KOPT-K1 (cell line): Measurements from ENCODE around the gene TPST2.
"Not testable (repeated sequence)": the region's sequence is repeated elsewhere in the genome, so short reads cannot be mapped to it uniquely, and the experiment has no call there.

Experiments used
- H3K27ac ChIP-seq: fragments of 200-600 bp; sonication (generic); 2 replicates; pipeline ENCODE4 v1.5.1; 2016; ENCODE audit warnings: antibody characterized with exemption, mild to moderate bottlenecking, low read depth, low read length; ENCODE audit not compliant: poor library complexity, severe bottlenecking
- H3K36me3 ChIP-seq: fragments of 200-600 bp; sonication (generic); 2 replicates; pipeline ENCODE4 v1.5.1; 2017; ENCODE audit warnings: antibody characterized with exemption, mild to moderate bottlenecking, low read length, moderate library complexity; ENCODE audit not compliant: insufficient read depth
- H3K9me3 ChIP-seq: fragments of 200-600 bp; sonication (generic); 2 replicates; pipeline ENCODE4 v1.5.1; 2017; ENCODE audit warnings: antibody characterized with exemption, low read length, mild to moderate bottlenecking; ENCODE audit not compliant: insufficient read depth, poor library complexity, severe bottlenecking

Gene TPST2

DNA sequence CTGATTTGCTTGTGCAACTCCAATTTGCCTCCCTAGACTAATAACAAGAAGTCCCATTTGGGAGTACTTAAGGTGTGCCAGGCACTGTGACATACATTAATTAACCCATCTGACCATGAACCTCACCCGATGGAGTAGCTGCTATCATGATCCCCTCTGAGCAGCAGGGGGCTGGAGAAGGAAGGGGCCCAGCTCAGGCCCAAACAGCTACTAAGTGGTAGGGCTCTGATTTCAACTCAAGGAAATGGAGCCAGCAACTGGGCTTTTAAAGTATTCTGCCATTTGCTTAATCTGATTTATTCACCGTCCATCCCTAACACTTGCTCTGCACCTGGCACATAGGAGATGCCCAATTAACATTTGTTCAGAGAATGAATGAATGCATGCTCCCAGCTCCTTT lies 26.7 kb upstream of the TPST2 start:
- no peak overlapping the region for H3K27ac ChIP-seq
- H3K36me3 ChIP-seq: no peaks in the 10 kb centered on the region
- H3K9me3 ChIP-seq: no peaks in the 10 kb centered on the region

DNA sequence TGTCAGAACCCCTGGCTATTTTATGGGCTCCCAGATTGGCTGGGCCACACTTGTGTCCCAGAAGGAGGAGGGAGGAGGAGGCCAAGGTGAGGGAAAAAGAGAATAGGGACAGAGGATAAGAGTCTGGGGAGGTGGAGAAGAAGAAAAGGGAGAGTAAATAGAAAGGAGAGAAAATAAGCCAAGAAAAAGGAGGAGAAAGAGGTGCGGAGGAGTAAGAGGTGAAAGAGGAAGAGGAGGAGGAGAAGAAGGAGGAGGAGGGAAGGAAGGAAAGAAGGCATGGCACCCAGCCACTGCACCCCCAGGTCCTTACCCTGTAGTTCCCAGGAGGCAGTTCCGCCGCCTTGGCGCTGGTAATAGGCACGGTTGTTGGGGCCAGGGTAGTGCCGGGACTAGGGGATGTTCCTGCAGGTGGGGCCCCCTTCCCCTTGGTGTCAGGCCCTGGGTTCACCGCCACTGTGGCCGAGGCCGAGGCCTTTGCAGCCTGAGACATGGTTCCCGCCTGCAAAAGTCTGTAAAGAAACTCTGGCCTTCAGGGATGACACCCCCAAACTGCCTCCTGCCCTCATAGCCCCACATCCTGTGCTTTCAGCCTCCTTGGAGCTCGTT lies 26.0 kb upstream of the TPST2 start:
- H3K27ac ChIP-seq: no peak overlapping the region
- no peaks in the 10 kb centered on the region for H3K9me3 ChIP-seq
- H3K36me3 ChIP-seq: no peaks in the 10 kb centered on the region

DNA sequence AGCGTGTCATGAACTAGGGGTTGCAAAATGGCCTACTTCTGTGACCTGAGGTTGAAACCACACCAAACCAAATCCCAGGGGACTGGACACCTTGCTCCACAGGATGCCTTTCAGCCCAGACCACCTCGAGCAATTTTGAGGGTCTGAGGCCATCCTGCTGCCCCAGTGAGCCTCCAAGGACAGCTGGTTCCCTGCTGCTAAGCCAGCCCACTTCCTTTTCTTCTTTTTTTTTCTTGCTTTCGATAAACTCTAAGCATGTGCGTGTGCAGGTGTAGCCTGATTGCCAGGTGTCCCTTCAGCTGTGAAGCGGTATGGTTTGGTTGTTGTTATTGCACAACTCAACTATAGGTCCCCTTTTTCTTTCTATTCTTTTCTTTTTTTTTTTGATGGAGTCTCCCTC lies 25.2 kb upstream of the TPST2 start:
- H3K9me3 ChIP-seq: no peaks in the 10 kb centered on the region
- H3K36me3 ChIP-seq: no peaks in the 10 kb centered on the region
- no peak overlapping the region for H3K27ac ChIP-seq

DNA sequence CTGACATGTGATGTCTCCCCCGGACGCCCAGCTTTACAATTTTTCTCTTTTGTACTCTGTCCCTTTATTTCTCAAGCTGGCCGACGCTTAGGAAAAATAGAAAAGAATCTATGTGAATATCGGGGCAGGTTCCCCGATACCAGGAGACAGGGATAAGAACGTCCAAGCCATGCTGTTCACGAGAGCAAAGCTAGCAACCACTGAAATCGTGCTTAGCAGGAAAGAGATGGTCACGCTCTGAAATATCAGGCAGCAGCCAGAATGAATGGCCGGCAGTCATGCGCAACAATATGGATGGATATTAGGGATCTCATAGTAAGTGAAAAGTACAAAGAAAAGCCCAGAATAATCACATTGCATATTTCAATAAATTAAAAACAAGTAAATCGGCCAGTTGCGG lies 24.4 kb upstream of the TPST2 start:
- Histone ChIP-seq H3K9me3 (no peaks in the 10 kb centered on the region), H3K27ac (no peak overlapping the region), H3K36me3 (no peaks in the 10 kb centered on the region)

DNA sequence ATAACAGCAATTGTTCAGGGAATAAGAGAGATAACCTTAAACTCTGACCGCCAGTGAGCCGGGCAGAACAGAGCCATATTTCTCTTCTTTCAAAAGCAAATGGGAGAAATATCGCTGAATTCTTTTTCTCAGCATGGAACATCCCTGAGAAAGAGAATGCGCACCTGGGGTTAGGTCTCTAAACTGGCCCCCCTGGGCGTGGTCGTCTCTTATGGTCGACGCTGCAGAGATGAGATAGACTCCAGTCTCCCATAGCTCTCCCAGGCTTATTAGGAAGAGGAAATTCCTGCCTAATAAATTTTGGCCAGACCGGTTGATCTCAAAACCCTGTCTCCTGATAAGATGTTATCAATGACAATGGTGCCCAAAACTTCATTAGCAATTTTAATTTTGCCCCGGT lies 23.8 kb upstream of the TPST2 start:
- not testable (repeated sequence) for H3K27ac ChIP-seq, H3K36me3 ChIP-seq, H3K9me3 ChIP-seq

DNA sequence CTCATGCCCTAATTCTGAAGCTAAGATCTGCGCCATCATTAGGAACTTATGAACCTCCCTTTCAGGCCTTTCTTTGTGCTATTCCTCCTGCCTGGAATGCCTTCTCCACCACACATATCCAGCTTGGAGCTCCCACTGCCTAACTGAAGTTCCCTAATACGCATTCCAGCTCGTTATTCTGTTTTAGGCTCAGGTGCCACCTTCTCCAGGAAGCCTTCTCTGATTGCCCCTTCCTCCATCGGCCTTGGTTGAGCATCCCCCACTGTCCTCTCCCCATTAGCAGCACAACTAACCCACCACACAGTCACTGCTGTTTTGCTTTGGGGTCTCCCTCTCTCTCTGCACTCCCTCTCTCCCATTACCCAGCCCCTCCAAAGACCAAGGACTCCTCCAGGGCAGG lies 22.7 kb upstream of the TPST2 start:
- Histone ChIP-seq H3K9me3 (no peaks in the 10 kb centered on the region), H3K27ac (no peak overlapping the region), H3K36me3 (no peaks in the 10 kb centered on the region)

DNA sequence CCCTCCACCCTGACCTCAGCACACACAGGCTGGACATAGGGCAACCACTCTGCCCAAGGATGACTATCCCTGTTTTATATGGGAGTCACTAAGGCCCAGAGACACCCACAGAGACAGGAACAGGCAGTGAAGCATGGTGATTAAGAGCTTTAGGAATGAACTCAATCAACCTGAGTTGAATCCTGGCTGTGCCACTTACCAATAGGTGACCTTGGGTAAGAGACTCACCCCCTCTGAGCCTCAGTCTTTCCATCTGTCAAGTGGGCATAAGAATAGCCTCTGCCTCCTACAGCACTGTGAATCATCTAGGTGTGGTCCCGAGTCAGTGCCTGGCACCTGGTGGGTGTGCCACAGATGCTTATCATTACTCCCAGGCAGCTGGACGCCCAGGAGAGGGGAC lies 21.1 kb upstream of the TPST2 start:
- no peaks in the 10 kb centered on the region for H3K9me3 ChIP-seq
- H3K36me3 ChIP-seq: no peaks in the 10 kb centered on the region
- no peak overlapping the region for H3K27ac ChIP-seq

DNA sequence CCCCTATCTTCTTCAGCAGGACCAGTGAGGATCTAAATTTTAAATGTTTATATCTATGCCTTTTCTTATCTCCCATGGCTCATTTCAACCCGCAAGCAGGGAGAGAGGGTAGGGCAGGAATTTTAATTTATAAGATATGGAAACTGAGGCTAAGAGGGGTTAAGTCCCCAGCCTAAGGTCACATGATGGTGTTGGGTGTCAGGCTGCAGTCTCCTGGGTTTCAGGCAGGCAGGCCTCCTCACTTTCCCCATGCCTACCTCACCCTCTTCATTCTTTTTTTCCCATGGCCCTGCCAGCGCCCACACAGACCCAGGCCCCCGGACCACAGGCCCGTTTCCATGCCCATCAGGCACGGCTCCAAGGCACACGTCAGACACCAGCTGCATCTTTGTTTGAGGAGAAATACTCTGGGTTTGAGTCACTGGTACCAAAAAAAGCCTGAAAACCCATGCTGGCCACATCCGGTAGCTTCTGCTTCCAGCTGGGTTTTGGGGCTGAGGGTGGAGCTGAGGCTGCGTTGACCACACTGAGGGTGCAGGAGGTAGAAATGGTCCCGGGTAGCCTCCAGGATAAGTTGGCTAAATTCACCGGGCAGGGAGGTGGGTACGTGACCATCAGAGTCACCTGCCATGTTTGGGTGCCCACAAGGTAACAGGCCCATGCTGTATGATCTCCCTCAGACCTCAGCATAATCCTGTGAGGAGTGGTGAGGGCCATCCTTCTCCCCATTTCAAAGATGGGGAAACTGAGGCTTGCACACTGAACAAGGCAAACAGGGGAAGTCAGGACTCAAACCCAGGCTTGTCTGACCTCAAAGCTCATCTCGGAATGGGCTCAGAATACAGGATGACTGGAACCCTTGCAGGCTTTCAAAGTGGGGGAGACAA lies 20.4 kb upstream of the TPST2 start:
- H3K27ac ChIP-seq: no peak overlapping the region
- H3K36me3 ChIP-seq: no peaks in the 10 kb centered on the region
- no peaks in the 10 kb centered on the region for H3K9me3 ChIP-seq

DNA sequence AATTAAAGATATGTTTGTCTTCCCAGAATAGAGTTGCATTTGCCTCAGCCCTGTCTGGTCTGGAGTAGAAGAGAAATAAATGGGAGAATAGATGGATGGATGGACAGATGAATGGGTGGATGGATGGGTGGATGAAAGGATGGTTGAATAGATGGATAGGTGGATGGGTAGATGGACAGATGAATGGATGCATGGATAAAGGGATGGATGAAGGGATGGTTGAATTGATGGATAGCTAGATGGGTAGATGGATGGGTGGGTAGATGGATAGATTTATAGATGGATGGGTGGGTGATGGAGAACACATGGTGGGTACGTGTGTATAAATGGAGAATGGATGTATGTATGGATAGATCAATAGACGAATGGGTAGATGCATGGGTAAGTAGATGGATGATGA lies 19.4 kb upstream of the TPST2 start:
- H3K27ac ChIP-seq: no peak overlapping the region
- H3K9me3 ChIP-seq: no peaks in the 10 kb centered on the region
- H3K36me3 ChIP-seq: no peaks in the 10 kb centered on the region

DNA sequence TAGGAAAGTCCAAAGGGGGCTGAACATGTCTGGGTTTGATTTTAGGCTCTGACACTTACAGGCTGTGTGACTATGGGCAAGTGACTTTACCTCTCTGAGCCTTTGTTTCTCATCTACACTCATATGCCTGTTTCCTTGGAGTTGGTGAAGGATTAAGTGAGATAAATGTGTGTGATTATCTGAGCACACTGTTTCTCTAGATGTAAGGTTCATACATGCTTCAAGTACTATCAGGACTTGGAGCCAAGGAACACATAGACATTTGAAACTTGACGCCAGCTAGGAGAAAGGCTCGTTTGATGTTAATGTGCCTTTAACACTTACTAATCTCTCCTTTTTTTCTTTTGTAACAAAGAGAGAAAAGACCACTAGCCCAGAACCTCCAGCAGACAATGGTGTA lies 18.2 kb upstream of the TPST2 start:
- Histone ChIP-seq H3K27ac (no peak overlapping the region), H3K36me3 (no peaks in the 10 kb centered on the region)

DNA sequence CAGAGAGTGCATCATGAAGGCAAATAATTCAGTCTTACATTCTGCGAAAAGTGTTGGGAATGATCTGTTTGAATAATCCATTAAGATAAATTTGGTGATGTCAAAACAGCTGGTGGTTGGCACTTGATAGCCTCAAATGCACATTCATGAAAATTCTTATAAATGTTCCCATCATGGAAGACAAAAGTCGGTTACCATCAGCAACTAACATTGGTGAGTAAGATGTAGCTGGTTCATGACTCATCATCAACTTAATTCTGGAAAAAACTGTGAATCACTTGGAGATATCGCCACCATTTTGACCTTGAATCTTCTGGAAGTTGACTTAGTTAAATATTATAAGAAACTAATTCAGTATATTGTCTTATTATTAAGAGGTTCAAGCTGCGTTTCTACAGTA lies 16.7 kb upstream of the TPST2 start:
- H3K27ac ChIP-seq: no peak overlapping the region
- no peaks in the 10 kb centered on the region for H3K36me3 ChIP-seq
- no peaks in the 10 kb centered on the region for H3K9me3 ChIP-seq

More for the DNA sequence above, 18.2 kb upstream of the TPST2 start:
- H3K9me3 ChIP-seq: no peaks in the 10 kb centered on the region

DNA sequence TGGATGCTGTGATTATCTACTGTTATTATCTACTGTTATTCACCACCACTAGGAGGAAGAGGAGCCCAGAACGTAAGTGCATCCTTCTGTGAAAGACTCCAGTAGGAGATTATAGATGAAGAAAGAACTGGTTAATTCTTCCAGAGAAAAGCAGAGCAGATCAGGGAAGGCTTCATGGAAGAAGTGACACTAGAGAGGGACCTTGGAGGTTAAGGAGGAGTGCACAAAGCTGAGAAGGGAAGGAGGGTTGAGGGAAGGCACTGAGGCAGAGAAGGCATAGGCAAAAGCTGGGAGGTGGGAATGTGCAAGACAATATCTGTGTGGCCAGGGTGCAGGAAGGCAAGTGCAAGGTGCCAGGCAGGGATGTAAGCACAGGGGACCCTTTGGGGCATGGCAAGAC lies 14.4 kb upstream of the TPST2 start:
- no peak overlapping the region for H3K27ac ChIP-seq
- H3K36me3 ChIP-seq: no peaks in the 10 kb centered on the region
- H3K9me3 ChIP-seq: no peaks in the 10 kb centered on the region

DNA sequence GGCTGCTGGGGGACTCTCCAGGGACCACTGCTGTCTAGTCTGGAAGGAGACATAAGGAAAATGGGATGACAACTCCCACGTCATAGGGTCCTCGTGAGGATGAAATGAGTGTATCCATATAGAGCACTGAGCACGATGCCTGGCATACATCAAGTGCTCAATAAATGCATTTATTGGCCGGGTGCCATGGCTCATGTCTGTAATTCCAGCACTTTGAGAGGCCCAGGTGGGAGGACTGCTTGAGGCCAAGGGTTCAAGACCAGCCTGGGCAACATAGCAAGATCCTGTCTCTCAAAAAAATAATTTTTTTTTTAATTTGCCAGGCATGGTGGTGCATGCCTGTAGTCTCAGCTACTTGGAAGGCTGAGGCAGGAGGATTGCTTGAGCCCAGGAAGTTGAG lies 12.2 kb upstream of the TPST2 start:
- Histone ChIP-seq H3K36me3 (no peaks in the 10 kb centered on the region), H3K27ac (no peak overlapping the region), H3K9me3 (no peaks in the 10 kb centered on the region)

DNA sequence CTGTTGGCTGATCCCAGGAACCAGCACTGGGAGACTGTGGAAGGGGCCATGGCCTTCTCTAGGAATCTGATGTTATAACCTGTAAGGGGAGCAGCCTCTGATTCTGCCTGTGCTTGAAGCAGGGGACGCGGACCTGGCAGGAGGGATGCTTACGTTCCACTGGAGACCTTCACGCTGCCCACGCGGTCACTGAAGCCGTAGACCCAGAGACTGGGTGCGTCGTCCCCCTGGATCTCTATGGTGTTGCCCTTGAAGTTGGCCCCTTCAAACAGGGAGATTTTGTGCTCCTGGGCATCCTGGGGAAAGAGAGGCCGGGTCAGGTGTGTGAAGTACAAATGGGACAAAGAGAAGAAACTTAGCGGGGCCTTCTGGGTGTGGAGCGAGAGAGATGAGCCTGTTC lies 11.8 kb upstream of the TPST2 start:
- Histone ChIP-seq H3K36me3 (no peaks in the 10 kb centered on the region), H3K27ac (no peak overlapping the region), H3K9me3 (no peaks in the 10 kb centered on the region)

DNA sequence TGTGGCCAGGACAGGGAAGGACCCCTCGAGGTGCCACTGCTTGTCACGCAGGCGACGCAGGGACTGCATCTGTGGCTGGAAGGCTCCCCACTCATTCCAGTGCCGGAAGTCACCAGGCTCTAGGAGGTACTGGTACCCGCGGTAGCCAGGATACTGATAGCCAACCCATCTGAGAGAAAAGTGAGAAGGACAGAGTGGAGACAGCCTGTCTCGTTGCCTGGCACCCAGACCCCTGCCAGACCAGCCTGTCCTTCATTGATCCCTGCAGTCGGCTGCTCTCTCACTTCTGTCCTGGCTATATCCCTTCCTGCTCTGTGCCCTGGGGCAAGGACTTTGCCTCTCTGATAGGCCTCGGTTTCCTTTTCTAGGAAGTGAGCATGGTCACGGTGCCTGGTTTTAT lies 9.6 kb upstream of the TPST2 start:
- H3K27ac ChIP-seq: no peak overlapping the region
- no peaks in the 10 kb centered on the region for H3K36me3 ChIP-seq
- no peaks in the 10 kb centered on the region for H3K9me3 ChIP-seq

DNA sequence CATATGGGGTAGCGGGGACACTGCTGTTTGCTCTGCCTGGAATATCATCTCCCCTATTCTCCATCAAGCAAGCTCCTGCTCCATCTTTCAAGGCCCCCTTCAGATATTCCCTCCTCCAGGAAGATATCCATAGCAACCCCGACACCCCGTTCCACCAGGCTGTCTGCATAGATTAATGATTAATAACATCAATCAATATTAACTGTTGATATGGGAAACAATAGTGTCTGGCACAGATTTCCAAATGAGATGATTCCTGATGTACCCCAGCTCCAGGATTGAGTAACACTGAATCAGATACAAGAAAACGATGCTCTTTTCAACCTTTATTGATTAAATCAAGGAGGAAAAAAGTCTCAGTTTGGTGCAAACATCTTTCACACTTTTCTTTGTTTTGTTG lies 7.5 kb upstream of the TPST2 start:
- Histone ChIP-seq H3K9me3 (no peaks in the 10 kb centered on the region), H3K27ac (peak overlapping the region; percentile 51), H3K36me3 (no peaks in the 10 kb centered on the region)
